ENCODE measurements around the gene MAPKBP1. TPM values are rescaled to one million over a fixed set of nuclear protein-coding genes. Genes with fewer than 3 reads are reported as not detected.

Gene MAPKBP1
- total and polyA plus RNA-seq, 2 of the 13 experiments (the other 11 are each of a cell fraction or from before 2014, with no cell fraction given): 3.0 to 7.3 TPM

DNA sequence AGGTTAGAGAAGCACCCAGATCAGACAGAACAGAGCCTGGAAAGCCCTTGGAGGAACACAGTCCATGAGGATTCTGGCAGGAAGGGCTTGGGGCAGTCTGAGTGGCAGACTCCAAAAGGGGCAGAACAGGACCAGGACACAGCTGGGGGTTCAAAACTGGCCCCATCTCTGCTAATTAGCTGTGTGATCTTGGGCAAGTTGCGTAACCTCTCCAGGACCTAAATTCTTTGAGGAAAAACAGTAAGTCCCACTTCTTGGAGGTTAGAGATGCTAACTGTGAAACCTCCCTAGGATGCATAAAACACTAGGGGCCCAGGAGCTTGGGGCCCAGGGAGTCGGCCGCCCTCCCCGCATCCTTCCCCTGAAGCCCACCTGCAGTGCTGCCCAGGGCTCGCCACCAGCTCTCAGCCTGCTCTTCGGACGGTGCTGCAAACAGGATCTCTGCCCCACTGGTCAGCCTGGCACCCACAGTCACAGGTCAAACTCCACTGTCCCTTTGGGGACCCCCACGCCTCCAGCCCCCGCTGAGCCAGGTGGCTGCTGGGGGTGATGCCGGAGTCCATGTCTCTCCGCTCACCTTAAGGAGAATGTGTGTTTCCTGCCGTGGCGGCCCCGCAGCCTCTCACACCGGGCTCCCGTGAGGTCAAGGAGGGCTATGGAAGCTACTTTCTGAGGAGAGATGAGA lies 76.3 kb downstream of the MAPKBP1 start (continued):
- TF ChIP-seq AGO2 (optimal IDR thresholded peaks at IDR 0.05; ENCODE audit: low read depth, low read length) (peak; percentile 58), AGO1 (IDR thresholded peaks at IDR 0.05; ENCODE audit: low read depth, low read length, poor library complexity, severe bottlenecking) (peak; percentile 76)

DNA sequence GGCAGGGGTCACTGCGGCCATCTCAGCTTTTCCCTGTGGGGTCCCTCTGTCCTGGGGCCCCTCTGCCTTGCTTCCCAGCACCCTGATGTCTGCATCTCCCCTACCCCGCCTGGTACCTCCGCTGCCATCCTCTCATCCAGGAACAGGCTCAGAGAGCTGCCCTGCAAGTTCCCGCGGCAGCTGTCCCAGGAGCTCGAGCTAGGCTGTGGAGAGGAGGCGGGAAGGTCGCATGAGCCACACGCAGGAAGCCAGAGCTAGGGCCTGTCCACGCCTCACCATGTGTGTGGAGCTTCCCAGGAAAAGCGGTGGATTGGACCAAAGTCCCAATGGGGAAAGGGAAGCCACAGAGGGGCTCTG lies 76.9 kb downstream of the MAPKBP1 start:
- ChIA-PET POLR2A (interaction anchor here (1.5 kb wide), 1 partner anchor 14 kb away, joined by 3 read pairs; no protein-coding TSS in a partner anchor), CTCF (ENCODE audit: low intra/inter-chr PET ratio, low total read pairs) (no interaction called here)
- intact Hi-C loops (cut with micrococcal nuclease; ENCODE audit: unreplicated experiment) (no loop called here), in situ Hi-C loops (cut with HindIII; ENCODE audit: extremely low pct_ligation_motif_present, low pct_unique_long_range_greater_than_20kb) (no loop called here)
- Histone ChIP-seq H3K27me3 (ENCODE audit: control insufficient read depth in 1 of 2, insufficient read depth in 2 of 2, low read length in 2 of 2) (peaks cover 5 to 14% of the 10 kb centered on the region in 2 experiments; a peak in 4 of 5 replicates), H3K4me3 (replicated peaks in 1 of 3; ENCODE audit: insufficient read depth in 1 of 3, low read depth in 2 of 3, low read length in 3 of 3) (no peak overlapping the region), H2AFZ (ENCODE audit: low read length) (no peak overlapping the region), H3K4me1 (ENCODE audit: insufficient read depth, low read length) (no peaks in the 10 kb centered on the region), H3K9ac (ENCODE audit: insufficient read depth, low read depth, low read length) (no peak overlapping the region), H4K20me1 (ENCODE audit: insufficient read depth, low read length) (no peaks in the 10 kb centered on the region; the same call in 1 of the 2 replicates), H3K36me3 (replicated peaks in 1 of 2; ENCODE audit: control insufficient read depth in 1 of 2, insufficient read depth in 2 of 2, low read length in 2 of 2) (peaks cover 3% of the 10 kb centered on the region in 2 experiments; a peak in 1 of 5 replicates), H3K9me3 (ENCODE audit: low read length) (no peaks in the 10 kb centered on the region), H3K4me2 (ENCODE audit: low read depth, low read length) (no peak overlapping the region), H3K79me2 (ENCODE audit: insufficient read depth, low read length) (no peaks in the 10 kb centered on the region), H3K27ac (ENCODE audit: extremely low read length, insufficient read depth, low read length) (no peak overlapping the region)
- ATAC-seq (peak; percentile 20), FAIRE-seq (no peak), DNase-seq (ENCODE audit: low spot score) (no peak)
- TF ChIP-seq AGO1 (IDR thresholded peaks at IDR 0.05; ENCODE audit: low read depth, low read length, poor library complexity, severe bottlenecking) (peak; percentile 59), BORCS8-MEF2B (CRISPR knock-in tag; IDR thresholded peaks at IDR 0.05) (no peak), AGO2 (optimal IDR thresholded peaks at IDR 0.05; ENCODE audit: low read depth, low read length) (peak; percentile 25)
- TF ChIP-seq, protein P1, sequence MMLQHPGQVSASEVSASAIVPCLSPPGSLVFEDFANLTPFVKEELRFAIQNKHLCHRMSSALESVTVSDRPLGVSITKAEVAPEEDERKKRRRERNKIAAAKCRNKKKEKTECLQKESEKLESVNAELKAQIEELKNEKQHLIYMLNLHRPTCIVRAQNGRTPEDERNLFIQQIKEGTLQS (CRISPR knock-in tag; IDR thresholded peaks at IDR 0.05): no peak
- 17% methylated on average over 5 of the region's 11 CpGs for WGBS (ENCODE audit: low lambda C conversion rate)
- BruUV-seq (replicated peaks): no TSS peak
